ENCODE data around the gene SRCIN1.
"Not testable (repeated sequence)": the region's sequence is repeated elsewhere in the genome, so short reads cannot be mapped to it uniquely, and the experiment has no call there.

The SRCIN1 gene

GRCh38 chr17:38605841-38606645 is at the start of gene SRCIN1:
SRCIN1 (minus strand) TSS chr17:38605952; CDS start chr17:38605705, 247 bp downstream.
- DNase-seq (ENCODE audit: low read depth) = no peak

- no peak for DNase-seq (ENCODE audit: low read depth)
Measured at GRCh38 chr17:38654411-38655398, 49.0 kb upstream of the SRCIN1 start.

GRCh38 chr17:38653679-38654078 is 47.9 kb upstream of the SRCIN1 start:
- no peak for DNase-seq (ENCODE audit: low read depth)

GRCh38 chr17:38653230-38653629 is 47.5 kb upstream of the SRCIN1 start:
- DNase-seq (ENCODE audit: low read depth) = no peak

GRCh38 chr17:38650653-38651173 is 45.0 kb upstream of the SRCIN1 start:
- not testable (repeated sequence) for DNase-seq (ENCODE audit: low read depth)

- DNase-seq (ENCODE audit: low read depth) = no peak
Measured at GRCh38 chr17:38637951-38638350, 32.2 kb upstream of the SRCIN1 start.

GRCh38 chr17:38636054-38636453 is 30.3 kb upstream of the SRCIN1 start:
- no peak for DNase-seq (ENCODE audit: low read depth)

- DNase-seq (ENCODE audit: low read depth) = no peak
Measured at GRCh38 chr17:38632334-38632733, 26.6 kb upstream of the SRCIN1 start.

- no peak for DNase-seq (ENCODE audit: low read depth)
Measured at GRCh38 chr17:38628441-38628840, 22.7 kb upstream of the SRCIN1 start.

GRCh38 chr17:38627957-38628356 is 22.2 kb upstream of the SRCIN1 start:
- DNase-seq (ENCODE audit: low read depth) = no peak

GRCh38 chr17:38626606-38627226 is 21.0 kb upstream of the SRCIN1 start:
- not testable (repeated sequence) for DNase-seq (ENCODE audit: low read depth)

GRCh38 chr17:38625482-38625881 is 19.7 kb upstream of the SRCIN1 start:
- DNase-seq (ENCODE audit: low read depth) = no peak

GRCh38 chr17:38624782-38625355 is 19.1 kb upstream of the SRCIN1 start:
- not testable (repeated sequence) for DNase-seq (ENCODE audit: low read depth)

GRCh38 chr17:38621538-38621937 is 15.8 kb upstream of the SRCIN1 start:
- no peak for DNase-seq (ENCODE audit: low read depth)

GRCh38 chr17:38620551-38621277 is 15.0 kb upstream of the SRCIN1 start:
- DNase-seq (ENCODE audit: low read depth) = no peak

GRCh38 chr17:38619937-38620550 is 14.3 kb upstream of the SRCIN1 start:
- no peak for DNase-seq (ENCODE audit: low read depth)

- no peak for DNase-seq (ENCODE audit: low read depth)
Measured at GRCh38 chr17:38619451-38619795, 13.7 kb upstream of the SRCIN1 start.

- DNase-seq (ENCODE audit: low read depth) = no peak
Measured at GRCh38 chr17:38617967-38618760, 12.4 kb upstream of the SRCIN1 start.

- no peak for DNase-seq (ENCODE audit: low read depth)
Measured at GRCh38 chr17:38617074-38617860, 11.5 kb upstream of the SRCIN1 start.
